H9 (cell line): ENCODE data around the gene PRRC1. TPM values are rescaled to one million over a fixed set of nuclear protein-coding genes. Genes with fewer than 3 reads are reported as not detected.

Source experiments
- DNase-seq: peaks from one replicate; pipeline ENCODE4 v3.0.0-alpha.2; 2017
- H2AFZ ChIP-seq: one replicate; pipeline ENCODE4 v1.6.1; 2013; ENCODE audit warnings: mild to moderate bottlenecking, low read length, control low read depth, moderate library complexity
- H2AK5ac ChIP-seq: 2 replicates; pipeline ENCODE4 v1.6.1; 2013; ENCODE audit warnings: low read length, control low read depth, mixed read lengths; ENCODE audit not compliant: insufficient read length
- H2BK120ac ChIP-seq: one replicate; pipeline ENCODE4 v1.6.1; 2013; ENCODE audit warnings: low read depth, mild to moderate bottlenecking, low read length, control low read depth, inconsistent platforms; ENCODE audit not compliant: poor library complexity, severe bottlenecking
- H2BK12ac ChIP-seq: 2 replicates; pipeline ENCODE4 v1.6.1; 2013; ENCODE audit warnings: low read length, control low read depth, mixed read lengths, low read depth; ENCODE audit not compliant: insufficient read length
- H2BK15ac ChIP-seq: 2 replicates; pipeline ENCODE4 v1.6.1; 2013; ENCODE audit warnings: low read depth, low read length, control low read depth
- H2BK20ac ChIP-seq: one replicate; pipeline ENCODE4 v1.6.1; 2013; ENCODE audit warnings: low read depth, mild to moderate bottlenecking, low read length, control low read depth, inconsistent platforms; ENCODE audit not compliant: poor library complexity, severe bottlenecking
- H2BK5ac ChIP-seq: 2 replicates; pipeline ENCODE4 v1.6.1; 2013; ENCODE audit warnings: low read length, control low read depth, mixed read lengths; ENCODE audit not compliant: insufficient read length
- H3K14ac ChIP-seq: 2 replicates; pipeline ENCODE4 v1.6.1; 2013; ENCODE audit warnings: low read length, control low read depth; ENCODE audit not compliant: insufficient read depth
- H3K18ac ChIP-seq: 2 replicates; pipeline ENCODE4 v1.6.1; 2013; ENCODE audit warnings: low read depth, mild to moderate bottlenecking, mixed read lengths, low read length, control low read depth; ENCODE audit not compliant: insufficient read length
- H3K23ac ChIP-seq: 2 replicates; pipeline ENCODE4 v1.6.1; 2013; ENCODE audit warnings: low read length, control low read depth, mixed read lengths, low read depth; ENCODE audit not compliant: insufficient read length
- H3K23me2 ChIP-seq: 2 replicates; pipeline ENCODE4 v1.6.1; 2013; ENCODE audit warnings: low read depth, mild to moderate bottlenecking, mixed read lengths, low read length, control low read depth; ENCODE audit not compliant: insufficient read length, poor library complexity, severe bottlenecking
- H3K27ac ChIP-seq: 2 replicates; pipeline ENCODE4 v1.5.1; 2013; ENCODE audit warnings: low read length, control low read depth, mixed read lengths, low read depth; ENCODE audit not compliant: insufficient read length
- H3K27me3 ChIP-seq: 2 replicates; pipeline ENCODE4 v1.6.1; 2013; ENCODE audit warnings: low read length, control low read depth, inconsistent platforms; ENCODE audit not compliant: insufficient read depth
- H3K4ac ChIP-seq: 2 replicates; pipeline ENCODE4 v1.6.1; 2013; ENCODE audit warnings: low read depth, mild to moderate bottlenecking, control low read depth, inconsistent platforms, low read length, moderate library complexity
- H3K4me1 ChIP-seq: 2 replicates; pipeline ENCODE4 v1.6.1; 2013; ENCODE audit warnings: low read length, control low read depth, inconsistent platforms; ENCODE audit not compliant: insufficient read depth
- H3K4me2 ChIP-seq: 2 replicates; pipeline ENCODE4 v1.6.1; 2013; ENCODE audit warnings: low read length, control low read depth, mixed read lengths; ENCODE audit not compliant: insufficient read length, insufficient read depth
- H3K56ac ChIP-seq: 2 replicates; pipeline ENCODE4 v1.6.1; 2013; ENCODE audit warnings: low read depth, mild to moderate bottlenecking, mixed read lengths, low read length, control low read depth; ENCODE audit not compliant: insufficient read length
- H3K79me1 ChIP-seq: 2 replicates; pipeline ENCODE4 v1.6.1; 2013; ENCODE audit warnings: low read depth, mild to moderate bottlenecking, moderate library complexity, low read length, control low read depth, inconsistent platforms; ENCODE audit not compliant: insufficient read depth, poor library complexity, severe bottlenecking
- H3K79me2 ChIP-seq: 2 replicates; pipeline ENCODE4 v1.6.1; 2013; ENCODE audit warnings: low read length, control low read depth, inconsistent platforms; ENCODE audit not compliant: insufficient read depth
- H3K9ac ChIP-seq: 2 replicates; pipeline ENCODE4 v1.6.1; 2013; ENCODE audit warnings: low read length, control low read depth, mixed read lengths; ENCODE audit not compliant: insufficient read length; ENCODE audit errors: extremely low read depth
- H3K9me3 ChIP-seq: one replicate; pipeline ENCODE4 v1.6.1; 2013; ENCODE audit warnings: low read depth, low read length, inconsistent platforms; ENCODE audit not compliant: control insufficient read depth
- H3T11ph ChIP-seq: one replicate; pipeline ENCODE4 v1.6.1; 2013; ENCODE audit warnings: mild to moderate bottlenecking, low read length, control low read depth, inconsistent platforms
- H4K20me1 ChIP-seq: one replicate; pipeline ENCODE4 v1.6.1; 2013; ENCODE audit not compliant: control insufficient read depth, insufficient read length, insufficient read depth
- H4K5ac ChIP-seq: 2 replicates; pipeline ENCODE4 v1.6.1; 2013; ENCODE audit warnings: low read depth, mild to moderate bottlenecking, mixed read lengths, low read length, control low read depth; ENCODE audit not compliant: insufficient read length
- H4K8ac ChIP-seq: replicated peaks from 2 replicates; pipeline ENCODE4 v1.6.1; 2013; ENCODE audit warnings: low read length, control low read depth, mixed read lengths, low read depth; ENCODE audit not compliant: insufficient read length
- H4K91ac ChIP-seq: 2 replicates; pipeline ENCODE4 v1.6.1; 2013; ENCODE audit warnings: low read depth, mild to moderate bottlenecking, moderate library complexity, mixed read lengths, low read length, control low read depth; ENCODE audit not compliant: insufficient read length
- H3K27ac Mint-ChIP-seq, 3 experiments: 2 replicates in 2 of 3; 3 replicates in 1 of 3; pipeline ENCODE4 v1.8.0; 2020 to 2021; ENCODE audit warnings: mixed read lengths in 3 of 3, mild to moderate bottlenecking in 1 of 3, moderate library complexity in 1 of 3
- H3K27me3 Mint-ChIP-seq: 2 replicates; pipeline ENCODE4 v1.8.0; 2021; ENCODE audit warnings: low read depth, mild to moderate bottlenecking, moderate library complexity, mixed read lengths
- H3K36me3 Mint-ChIP-seq, 3 experiments: 2 replicates in 2 of 3; 3 replicates in 1 of 3; pipeline ENCODE4 v1.8.0; 2020 to 2021; ENCODE audit warnings: low read depth in 3 of 3, mixed read lengths in 3 of 3; ENCODE audit not compliant: insufficient read depth in 1 of 3
- H3K4me1 Mint-ChIP-seq, 2 experiments: 2 replicates each; pipeline ENCODE4 v1.8.0; 2020; ENCODE audit warnings: mixed read lengths in 2 of 2
- H3K4me3 Mint-ChIP-seq, 2 experiments: 2 replicates in 1 of 2; 3 replicates in 1 of 2; pipeline ENCODE4 v1.8.0; 2020 to 2021; ENCODE audit warnings: mild to moderate bottlenecking in 2 of 2, mixed read lengths in 2 of 2, moderate library complexity in 1 of 2
- H3K9me3 Mint-ChIP-seq, 2 experiments: 2 replicates in 1 of 2; 3 replicates in 1 of 2; pipeline ENCODE4 v1.8.0; 2020; ENCODE audit warnings: mild to moderate bottlenecking in 2 of 2, mixed read lengths in 2 of 2, moderate library complexity in 1 of 2
- CTCF ChIP-seq: fragments of 200-600 bp; sonication (generic); conservative IDR thresholded peaks from 3 replicates; pipeline ENCODE4 v1.8.0; 2021; ENCODE audit warnings: antibody characterized with exemption, mild to moderate bottlenecking
- WGBS: extraction: QIAGEN DNeasy Blood & Tissue Kit; methylation state at CpG from one replicate; pipeline ENCODE4 v1.1.7; 2013; ENCODE audit warnings: missing lambda C conversion rate, low lambda C conversion rate, mixed read lengths; ENCODE audit not compliant: insufficient read length; ENCODE audit errors: extremely low coverage; 5-methylcytosine and 5-hydroxymethylcytosine counted together
- total RNA-seq: library from RNA; stranded (reverse); gene quantifications from 2 replicates; pipeline ENCODE4 v1.2.1, GENCODE V29; 2021

Gene PRRC1
- total RNA-seq, 1 experiment from 2014 or later, result 70.7 TPM

DNA sequence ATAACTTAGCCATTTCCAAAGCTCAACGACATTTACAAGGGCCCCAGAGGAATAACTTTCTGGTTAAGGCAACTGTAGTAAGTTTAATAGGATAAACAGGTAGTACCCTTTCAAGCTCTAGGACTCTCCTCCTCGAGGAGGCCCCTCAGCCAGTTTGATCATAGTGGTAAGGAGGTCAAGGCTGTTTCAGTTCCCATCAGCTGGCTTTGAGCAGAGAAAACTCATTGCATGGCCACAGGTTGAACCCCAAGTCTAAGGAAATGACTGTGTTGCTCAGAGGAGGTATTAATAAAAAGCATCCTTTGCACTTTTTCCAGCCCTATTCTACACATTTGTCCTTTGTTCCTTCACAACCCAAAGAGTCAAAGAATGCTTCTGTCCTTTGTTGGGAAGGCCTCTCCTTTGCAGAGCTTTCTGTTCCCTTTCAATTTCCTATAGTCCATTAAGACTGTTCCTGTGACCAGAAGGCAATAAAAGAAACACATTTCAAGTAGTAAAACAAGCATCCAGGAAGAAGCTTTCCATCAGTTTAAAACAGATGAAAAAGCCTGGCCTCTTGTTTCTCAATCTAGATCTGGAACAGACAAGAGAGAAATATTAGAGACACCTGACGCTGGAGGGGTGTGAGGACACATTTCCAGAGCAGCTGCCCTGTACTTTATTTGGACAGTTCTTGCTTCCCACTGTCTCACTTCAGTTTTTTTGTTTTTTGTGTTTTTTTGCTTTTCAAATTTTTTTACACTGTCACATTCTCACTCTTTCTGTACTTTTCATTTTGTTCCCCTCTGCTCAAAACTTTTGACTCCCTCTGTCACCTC is 54.1 kb downstream of the PRRC1 start:
- no peak overlapping the region for H4K91ac ChIP-seq
- H3K79me1 ChIP-seq, result no peaks in the 10 kb centered on the region
- no peak overlapping the region for H2BK5ac ChIP-seq
- H4K5ac ChIP-seq, result no peak overlapping the region
- H4K8ac ChIP-seq, result no peak overlapping the region
- no peak overlapping the region for H3K27ac ChIP-seq
- no peak overlapping the region for H2AFZ ChIP-seq
- H2BK15ac ChIP-seq, result no peak overlapping the region
- no peak for DNase-seq
- H3K56ac ChIP-seq, result no peak overlapping the region
- no peaks in the 10 kb centered on the region for H3K27me3 ChIP-seq
- H3K4ac ChIP-seq, result no peak overlapping the region
- no peaks in the 10 kb centered on the region for H3K79me2 ChIP-seq
- Mint-ChIP-seq H3K4me3 (no peak overlapping the region), H3K9me3 (peaks cover 7 to 8% of the 10 kb centered on the region in 2 experiments), H3K4me1 (peaks cover 8% of the 10 kb centered on the region in 2 experiments), H3K27me3 (peaks cover 2% of the 10 kb centered on the region; the same call in 1 of the 2 replicates), H3K36me3 (no peaks in the 10 kb centered on the region; a peak in 2 of 7 replicates), H3K27ac (no peak overlapping the region; a peak in 1 of 7 replicates)
- no peaks in the 10 kb centered on the region for H4K20me1 ChIP-seq
- no peak overlapping the region for H3K4me2 ChIP-seq
- no peak overlapping the region for H3K9ac ChIP-seq
- no peak overlapping the region for H3K14ac ChIP-seq
- H2BK120ac ChIP-seq, result no peak overlapping the region
- H3K23ac ChIP-seq, result no peak overlapping the region
- no peak overlapping the region for H3K18ac ChIP-seq
- H2AK5ac ChIP-seq, result no peak overlapping the region
- H2BK20ac ChIP-seq, result no peak overlapping the region
- TF ChIP-seq CTCF, result no peak
- no peaks in the 10 kb centered on the region for H3K9me3 ChIP-seq
- no peaks in the 10 kb centered on the region for H3K4me1 ChIP-seq
- H3T11ph ChIP-seq, result no peak overlapping the region
- H2BK12ac ChIP-seq, result no peak overlapping the region
- no CpG with 5 or more reads among the region's 3 CpGs for WGBS
- H3K23me2 ChIP-seq, result no peaks in the 10 kb centered on the region
